ENCODE results near the gene PMEPA1.

PMEPA1 gene

GRCh38 chr20:57693002-57693582 is 16.7 kb downstream of the PMEPA1 start:
- DNase-seq: no peak

- no peak for DNase-seq
Observed at GRCh38 chr20:57692393-57692792, 17.4 kb downstream of the PMEPA1 start.

- no peak for DNase-seq
Observed at GRCh38 chr20:57691699-57692098, 18.1 kb downstream of the PMEPA1 start.

- DNase-seq: no peak
Observed at GRCh38 chr20:57690525-57690924, 19.3 kb downstream of the PMEPA1 start.

- no peak for DNase-seq
Observed at GRCh38 chr20:57689745-57690481, 19.9 kb downstream of the PMEPA1 start.

GRCh38 chr20:57688864-57689263 is 21.0 kb downstream of the PMEPA1 start:
- DNase-seq: no peak

- DNase-seq: no peak
Observed at GRCh38 chr20:57688295-57688694, 21.5 kb downstream of the PMEPA1 start.

- no peak for DNase-seq
Observed at GRCh38 chr20:57686931-57687652, 22.7 kb downstream of the PMEPA1 start.

GRCh38 chr20:57685146-57685758 is 24.6 kb downstream of the PMEPA1 start:
- no peak for DNase-seq

- no peak for DNase-seq
Observed at GRCh38 chr20:57684808-57685140, 25.0 kb downstream of the PMEPA1 start.

GRCh38 chr20:57683881-57684807 is 25.7 kb downstream of the PMEPA1 start:
- DNase-seq: no peak

GRCh38 chr20:57683287-57683686 is 26.5 kb downstream of the PMEPA1 start:
- no peak for DNase-seq

- no peak for DNase-seq
Observed at GRCh38 chr20:57682184-57683101, 27.4 kb downstream of the PMEPA1 start.

- DNase-seq: no peak
Observed at GRCh38 chr20:57680934-57681914, 28.6 kb downstream of the PMEPA1 start.

GRCh38 chr20:57680131-57680716 is 29.6 kb downstream of the PMEPA1 start:
- DNase-seq: no peak

- no peak for DNase-seq
Observed at GRCh38 chr20:57679113-57679512, 30.7 kb downstream of the PMEPA1 start.

GRCh38 chr20:57678340-57678739 is 31.5 kb downstream of the PMEPA1 start:
- DNase-seq: no peak

- DNase-seq: no peak
Observed at GRCh38 chr20:57677584-57677982, 32.2 kb downstream of the PMEPA1 start.

All from amniotic stem cell (primary cell).